ENCODE measurements around the gene PPFIA1.
"Not testable (repeated sequence)": the region's sequence is repeated elsewhere in the genome, so short reads cannot be mapped to it uniquely, and the experiment has no call there.

The PPFIA1 gene

DNA sequence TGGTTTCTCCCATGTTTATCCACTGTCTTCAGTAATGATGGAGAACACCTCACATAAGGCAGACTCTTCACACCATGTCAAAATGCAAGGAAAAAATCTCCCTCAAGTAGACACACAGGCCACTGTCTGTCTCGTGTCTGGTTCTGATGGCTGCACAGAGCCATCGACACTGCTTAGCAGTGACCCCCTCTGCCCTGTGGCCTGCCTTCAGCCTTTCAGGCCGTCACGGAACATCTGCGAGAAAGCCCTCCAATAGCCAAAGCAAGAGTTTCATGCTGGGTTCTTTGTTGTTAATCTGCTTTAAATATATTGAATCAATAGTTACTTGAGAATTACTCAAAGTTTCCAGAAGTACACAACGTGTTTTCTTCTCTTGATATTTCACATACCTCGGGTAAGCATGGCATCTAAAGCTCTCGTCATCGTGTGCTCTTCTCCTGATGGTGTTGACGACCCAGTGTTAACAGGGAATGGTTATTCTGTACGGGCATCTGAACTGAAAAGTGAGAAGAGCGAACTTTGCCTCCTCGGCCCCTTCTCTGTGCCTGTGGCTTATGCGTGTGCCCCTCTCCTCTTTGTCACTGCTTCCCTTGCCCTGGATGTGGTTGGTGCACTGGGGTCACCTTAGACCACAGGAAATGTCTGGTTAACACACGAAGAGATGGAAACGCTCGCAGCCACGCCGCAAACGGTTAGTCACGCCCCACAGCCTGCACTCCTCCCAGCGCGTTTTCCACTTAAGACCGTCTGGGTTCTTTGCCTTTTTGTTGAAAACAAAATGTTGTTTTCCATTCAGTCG is 94.5 kb downstream of the PPFIA1 start:
- peak; percentile 35 for DNase-seq

DNA sequence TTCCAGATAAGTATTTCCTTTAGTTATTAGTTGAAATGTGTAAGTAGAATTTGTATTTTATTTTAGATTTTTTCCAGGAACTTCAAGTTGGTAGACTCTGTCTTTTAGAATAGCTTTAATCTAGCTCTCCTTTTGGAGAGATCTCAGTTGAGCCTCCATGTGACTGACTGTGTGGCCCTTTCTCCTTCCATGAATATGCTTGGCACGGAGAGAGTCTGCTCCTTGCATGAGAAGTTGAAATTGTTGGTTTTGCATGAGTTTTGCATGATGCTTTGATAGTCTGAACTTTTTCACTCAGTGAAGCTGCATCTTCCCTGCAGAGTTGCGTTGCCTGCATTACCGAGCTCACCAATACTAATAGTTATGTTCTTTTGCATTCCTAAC is 95.0 kb downstream of the PPFIA1 start:
- DNase-seq: no peak

DNA sequence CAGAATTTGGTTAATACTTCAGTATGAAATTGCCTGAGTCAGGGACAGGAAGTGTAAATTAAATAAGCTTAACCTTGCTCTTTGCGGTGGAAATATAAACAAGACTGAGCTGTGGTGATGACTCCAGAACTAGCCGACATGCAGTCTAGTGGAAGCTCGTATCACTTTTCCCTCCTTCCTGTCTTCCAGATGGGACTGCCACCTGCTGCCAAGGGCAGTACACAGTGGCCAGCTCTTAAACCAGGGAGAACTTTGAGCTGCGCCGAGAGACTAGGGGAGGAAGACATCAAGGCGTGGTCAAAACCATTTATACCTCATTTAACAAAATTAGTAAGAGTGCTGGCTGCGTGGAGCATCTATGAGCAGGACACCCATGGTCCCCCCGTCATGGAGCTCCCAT is 96.6 kb downstream of the PPFIA1 start:
- no peak for DNase-seq

DNA sequence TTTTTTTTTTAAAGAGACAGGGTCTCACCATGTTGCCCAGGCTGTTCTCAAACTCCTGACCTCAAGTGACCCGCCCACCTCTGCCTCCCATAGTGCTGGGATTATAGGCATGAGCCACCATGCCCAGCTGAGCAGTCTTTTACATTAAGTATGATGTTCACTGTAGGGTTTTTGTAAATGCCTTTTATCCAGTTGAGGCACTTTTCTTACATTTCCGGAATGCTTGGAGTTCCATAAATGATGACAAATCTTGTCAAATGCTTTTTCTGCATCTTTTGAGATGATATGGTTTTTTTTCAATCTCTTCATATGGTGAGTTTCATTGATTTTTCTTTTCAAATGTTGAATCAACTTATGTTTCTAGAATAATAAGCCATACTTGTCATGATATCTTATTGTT is 98.5 kb downstream of the PPFIA1 start:
- no peak for DNase-seq

DNA sequence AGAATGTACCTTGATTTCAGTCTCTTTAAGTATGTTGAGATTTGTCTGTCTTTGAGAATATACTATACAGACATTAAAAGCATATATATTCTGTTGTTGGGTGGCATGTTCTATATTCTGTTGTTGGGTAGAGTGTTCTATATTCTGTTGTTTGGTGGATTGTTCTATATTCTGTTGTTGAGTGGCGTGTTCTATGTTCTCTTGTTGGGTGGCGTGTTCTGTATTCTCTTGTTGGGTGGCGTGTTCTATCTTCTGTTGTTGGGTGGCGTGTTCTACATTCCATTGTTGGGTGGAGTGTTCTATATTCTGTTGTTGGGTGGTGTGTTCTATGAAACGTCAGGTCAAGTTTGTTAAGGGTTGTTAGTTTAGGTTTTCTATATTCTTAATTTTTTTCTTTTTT is 100.8 kb downstream of the PPFIA1 start:
- DNase-seq: no peak

DNA sequence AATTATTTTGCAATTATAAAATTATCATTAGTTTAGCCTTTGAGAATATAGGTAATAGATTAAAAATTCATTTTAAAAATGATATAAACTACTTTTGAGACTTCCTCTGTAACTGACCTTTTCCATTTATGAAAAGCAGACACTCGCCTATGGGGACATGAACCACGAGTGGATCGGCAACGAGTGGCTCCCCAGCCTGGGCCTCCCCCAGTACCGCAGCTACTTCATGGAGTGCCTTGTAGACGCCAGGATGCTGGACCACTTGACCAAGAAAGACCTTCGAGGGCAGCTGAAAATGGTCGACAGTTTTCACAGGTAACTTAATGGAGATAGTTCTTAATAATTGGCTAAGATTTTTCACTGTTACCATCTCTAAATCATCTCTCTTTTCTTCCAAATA is 101.6 kb downstream of the PPFIA1 start:
- no peak for DNase-seq

DNA sequence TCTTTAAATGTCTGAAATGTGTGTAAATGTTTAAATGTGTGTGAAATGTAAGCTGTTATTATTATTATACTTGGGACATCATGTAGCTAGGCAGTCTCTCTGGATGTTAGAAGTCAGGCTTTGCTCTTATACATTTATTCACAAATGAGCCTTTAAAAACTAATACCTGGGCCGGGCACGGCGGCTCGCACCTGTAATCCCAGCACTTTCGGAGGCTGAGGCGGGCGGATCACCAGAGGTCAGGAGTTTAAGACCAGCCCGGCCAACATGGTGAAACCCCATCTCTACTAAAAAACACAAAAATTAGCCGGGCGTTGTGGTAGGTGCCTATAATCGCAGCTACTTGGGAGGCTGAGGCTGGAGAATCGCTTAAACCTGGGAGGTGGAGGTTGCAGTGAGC is 106.1 kb downstream of the PPFIA1 start:
- DNase-seq: no peak

DNA sequence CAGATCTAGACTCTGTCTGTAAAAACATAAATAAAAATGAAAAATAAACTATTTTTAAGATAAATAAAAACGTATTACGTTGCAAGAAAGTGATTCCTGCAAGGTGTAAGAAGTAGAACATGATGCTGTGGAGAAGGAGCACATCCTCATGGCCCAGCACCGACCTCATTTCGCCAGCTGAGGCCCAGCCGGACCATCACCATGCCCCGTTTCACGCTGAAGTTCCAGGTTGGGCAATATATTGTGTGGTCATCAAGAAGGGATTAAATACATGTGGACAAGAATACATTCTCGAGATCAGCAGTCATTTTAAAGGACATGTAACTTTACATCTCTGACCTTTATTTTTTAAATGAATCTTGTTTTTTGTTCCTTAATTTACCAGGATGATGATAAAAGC is 107.2 kb downstream of the PPFIA1 start:
- no peak for DNase-seq

DNA sequence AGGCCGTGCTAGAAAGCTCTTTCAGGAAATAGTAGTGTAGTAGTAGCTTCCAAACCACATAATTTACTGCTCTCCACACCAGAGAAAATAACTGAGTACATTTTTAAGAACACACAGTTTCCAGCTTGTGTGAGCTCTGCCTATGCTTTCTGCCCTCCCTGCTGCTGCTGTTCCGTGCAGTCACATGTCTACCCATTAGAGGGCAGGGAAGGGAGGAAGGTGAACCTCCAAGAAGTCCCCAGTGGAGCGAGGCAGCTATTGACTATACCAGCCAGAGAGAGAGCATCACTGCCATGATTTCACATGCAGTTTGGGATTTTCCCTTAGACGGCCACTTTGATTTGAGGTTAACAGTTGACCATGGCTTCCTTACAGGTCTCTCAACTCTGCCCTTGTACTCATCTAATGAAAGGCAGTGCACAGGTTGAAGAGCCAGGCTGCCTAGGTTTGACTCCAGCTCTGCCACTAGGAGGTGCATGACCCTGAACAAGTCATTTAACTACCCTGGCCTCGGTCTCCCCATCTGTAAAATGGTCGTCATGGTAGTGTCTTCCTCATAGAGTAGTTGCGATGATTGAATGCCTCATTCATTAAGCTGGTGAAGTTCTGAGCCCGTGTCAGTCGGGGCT is 108.1 kb downstream of the PPFIA1 start:
- DNase-seq: no peak

DNA sequence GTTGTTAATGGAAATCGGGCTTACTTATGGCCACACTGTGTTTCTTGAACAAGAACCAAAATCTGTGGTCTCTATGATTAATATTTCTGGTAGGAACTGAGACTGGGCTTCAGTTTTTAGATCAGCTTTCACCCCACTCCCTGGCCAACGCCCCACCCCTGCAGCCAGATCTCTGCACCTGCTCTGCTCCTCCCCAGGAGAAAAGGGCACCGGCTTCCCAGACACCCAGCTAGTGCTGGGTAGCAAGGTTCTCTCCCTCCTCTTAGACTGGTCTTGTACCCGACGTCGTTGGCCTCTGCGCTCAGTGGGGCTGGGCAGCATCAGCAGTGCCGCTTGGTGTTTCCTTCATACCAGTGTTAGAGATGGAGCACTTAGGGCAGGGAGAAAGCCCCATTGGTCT is 110.9 kb downstream of the PPFIA1 start:
- no peak for DNase-seq

DNA sequence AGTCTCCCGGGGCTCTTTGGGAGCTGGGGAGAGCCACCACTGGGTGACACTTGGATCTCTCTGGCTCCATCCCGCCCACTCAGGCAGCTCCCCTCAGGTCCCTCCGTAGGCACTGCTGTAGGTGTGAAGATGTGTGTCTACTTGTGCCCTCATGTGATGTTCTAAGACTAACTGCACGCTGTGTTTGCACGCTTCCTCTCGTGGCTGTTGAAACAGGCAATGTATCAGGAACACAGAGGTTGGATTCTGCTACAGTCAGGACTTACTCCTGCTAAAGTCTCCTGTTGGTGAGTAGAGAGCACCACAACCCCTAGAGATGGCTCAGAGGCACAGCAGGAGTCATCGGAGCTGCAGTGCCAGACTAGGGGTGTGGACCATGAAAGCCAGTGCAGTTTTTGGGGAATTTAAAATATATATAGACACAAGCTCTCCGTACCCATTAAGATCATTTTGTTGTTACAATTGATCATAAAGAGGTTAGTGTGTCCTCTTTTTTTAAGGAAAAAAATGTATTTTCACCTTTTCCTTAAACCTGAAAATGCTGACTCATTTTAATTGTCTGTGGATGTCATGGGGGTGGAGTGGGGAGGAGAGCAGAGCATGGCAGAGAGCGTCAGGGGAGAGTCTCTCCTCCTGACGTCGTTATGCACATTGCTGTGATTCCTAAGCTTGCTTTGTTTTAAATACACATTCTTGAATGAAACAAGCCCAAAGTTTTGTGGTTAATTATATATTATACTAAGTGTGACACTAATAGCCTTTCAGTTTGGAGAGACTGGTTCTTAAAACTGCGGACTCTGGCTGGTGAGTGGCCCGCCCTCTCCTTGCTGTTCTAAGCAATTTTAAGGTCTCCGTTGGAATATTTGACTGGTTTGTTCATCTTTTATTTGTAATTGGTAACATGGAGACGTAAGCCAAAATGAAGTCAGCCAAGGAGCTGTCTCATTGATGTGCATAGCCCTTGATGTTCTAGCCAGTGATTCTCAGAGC is 111.7 kb downstream of the PPFIA1 start:
- no peak for DNase-seq

DNA sequence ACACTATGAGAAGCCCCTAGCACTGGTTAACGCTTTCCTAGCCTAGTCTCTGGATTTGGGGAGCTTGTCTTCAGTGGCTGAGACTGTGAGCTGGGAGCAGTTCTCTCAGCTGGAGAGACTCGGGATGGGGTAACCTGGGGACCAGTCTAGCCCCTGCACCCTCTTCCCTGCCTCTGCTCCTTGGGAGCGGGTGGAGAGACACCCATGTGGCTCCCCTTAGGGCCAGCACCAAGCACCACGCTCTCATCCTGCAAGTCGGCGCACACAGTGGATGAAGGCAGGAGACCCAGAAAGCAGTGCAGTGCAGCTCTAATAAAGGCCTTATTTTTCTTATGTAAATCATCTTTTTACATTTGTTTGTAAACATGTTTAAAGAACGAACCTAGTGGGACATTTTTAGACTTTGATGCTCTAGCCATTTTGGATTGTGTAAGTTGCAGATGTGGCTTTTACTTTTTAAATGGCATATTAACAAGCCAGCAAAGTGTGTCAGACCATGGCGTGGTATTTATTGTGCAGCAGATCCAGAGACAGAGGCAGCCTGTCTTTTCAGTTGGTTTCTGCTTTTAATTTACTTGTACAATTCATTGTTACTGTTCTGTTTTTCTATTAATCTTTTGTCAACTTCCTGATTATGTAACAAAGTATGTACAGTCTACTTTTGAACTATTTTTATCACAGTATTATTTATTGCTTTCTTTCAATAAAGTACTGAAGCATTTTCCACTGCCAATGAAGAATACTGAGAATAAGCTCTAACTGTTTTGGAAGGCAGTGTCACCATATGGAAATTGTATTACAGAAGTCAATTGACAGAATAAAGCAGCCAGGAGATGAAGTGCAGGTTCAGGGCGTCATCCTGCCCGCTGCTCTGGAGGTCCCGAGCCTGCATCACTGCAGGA is 113.4 kb downstream of the PPFIA1 start:
- DNase-seq: no peak

DNA sequence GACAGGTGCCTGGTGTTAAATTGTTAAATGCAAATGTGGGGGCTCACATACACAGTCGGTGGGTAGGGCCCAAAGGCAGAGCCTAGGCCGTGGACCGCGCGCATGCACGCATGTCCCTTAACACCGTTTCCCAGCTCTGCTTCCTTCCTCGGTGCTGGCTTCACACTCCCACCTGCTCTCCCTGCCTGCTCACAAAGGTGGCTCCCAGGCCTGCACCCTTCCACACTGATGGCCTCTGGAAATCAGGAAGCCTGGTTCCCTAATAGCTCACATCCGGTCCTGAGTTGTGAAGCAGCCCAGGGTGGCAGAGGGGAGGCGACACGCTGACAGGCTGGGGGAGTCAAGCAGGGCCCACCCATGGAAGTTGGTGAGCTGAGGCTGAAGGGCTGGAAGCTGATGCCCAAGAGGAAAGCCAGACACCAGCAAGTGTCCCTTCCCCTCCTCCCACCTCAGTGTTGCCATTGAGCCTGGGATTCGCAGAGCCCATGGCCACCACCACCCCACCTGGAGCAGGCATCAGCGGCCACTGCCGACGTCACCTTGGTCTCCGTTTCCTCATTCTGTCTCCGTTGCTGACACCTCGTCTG is 114.2 kb downstream of the PPFIA1 start:
- DNase-seq: no peak

DNA sequence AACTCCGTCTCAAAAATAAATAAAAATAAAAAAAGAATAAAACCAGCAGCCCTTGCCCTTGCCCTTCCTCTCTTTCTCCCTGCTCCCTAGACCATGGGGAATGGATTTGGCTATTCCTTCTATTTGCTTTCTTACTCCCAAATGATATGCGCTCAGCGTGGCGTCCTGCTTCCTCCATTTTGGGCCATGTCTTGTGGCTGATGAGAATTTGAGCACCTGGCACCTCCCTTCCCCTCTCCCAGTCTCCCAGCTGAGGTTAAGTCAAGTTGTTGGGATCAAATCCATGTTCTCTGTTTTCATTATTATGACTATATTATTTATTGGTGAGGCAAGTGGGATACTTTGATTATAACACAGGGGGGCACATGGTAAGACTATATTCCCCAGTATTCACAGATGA is 117.1 kb downstream of the PPFIA1 start:
- no peak for DNase-seq

DNA sequence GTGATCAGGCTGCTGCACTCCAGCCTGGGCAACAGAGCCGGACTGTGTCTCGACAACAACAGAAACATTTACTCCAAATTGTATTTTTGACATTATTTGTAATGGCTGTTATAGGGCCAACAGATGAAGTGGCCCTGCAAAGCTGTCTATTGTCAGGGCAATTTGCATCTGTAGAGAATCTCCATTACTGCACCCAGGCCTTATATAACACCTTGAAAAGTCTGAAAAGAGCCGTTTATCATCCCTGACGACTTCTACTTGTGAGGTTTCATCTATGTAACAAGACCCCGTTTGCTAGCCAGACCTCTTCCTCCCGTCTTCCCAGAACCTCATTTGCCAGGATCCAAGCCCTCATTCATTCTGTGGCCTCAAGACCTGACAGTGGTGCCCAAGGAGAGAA is 118.7 kb downstream of the PPFIA1 start:
- DNase-seq: no peak

DNA sequence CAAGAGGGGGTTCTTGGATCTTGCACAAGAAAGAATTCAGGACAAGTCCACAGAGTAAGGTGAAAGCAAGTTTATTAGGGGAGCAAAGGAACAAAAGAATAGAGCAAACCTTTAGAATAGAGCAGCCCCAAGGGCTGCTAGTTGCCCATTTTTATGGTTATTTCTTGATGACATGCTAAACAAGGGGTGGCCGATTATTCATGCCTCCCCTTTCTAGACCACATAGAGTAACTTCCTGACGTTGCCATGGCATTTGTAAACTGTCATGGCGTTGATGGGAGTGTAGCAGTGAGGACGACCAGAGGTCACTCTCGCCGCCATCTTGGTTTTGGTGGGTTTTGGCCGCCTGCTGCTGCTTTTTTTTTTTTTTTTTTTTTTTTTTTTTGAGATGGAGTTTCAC is 120.4 kb downstream of the PPFIA1 start:
- DNase-seq: not testable (repeated sequence)

DNA sequence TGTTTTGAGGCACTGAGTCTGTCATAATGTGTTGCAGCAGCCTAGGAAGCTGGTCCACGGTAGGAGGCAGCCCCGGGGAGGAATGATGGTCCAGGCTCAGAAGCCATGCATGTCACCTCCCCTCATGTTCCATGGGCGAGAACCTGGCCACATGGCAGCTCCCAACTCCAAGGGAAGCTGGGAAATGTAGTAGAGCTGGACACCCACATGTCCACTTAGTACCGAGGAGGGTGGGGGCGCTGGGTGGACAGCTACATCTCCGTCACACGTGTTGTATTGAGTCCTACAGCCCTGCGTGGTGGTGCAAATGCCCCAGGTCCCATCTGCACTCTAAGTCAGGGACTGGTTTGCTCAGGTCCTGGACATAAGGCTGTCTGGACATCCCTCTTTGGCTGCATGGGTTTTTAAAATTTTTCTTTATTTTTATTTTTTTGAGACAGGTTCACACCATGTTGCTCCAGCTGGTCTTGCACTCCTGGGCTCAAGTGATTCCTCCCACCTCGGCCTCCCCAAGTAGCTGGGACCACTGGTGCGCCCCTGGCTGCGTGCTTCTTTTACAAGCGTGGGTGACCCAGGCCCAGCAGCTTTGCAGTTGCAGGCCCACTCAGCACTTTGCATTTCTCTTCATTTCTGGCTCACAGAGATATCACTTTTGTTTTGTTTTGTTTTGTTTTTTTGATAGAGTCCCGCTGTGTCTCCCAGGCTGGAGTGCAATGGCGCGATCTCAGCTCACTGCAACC is 123.9 kb downstream of the PPFIA1 start:
- no peak for DNase-seq

DNA sequence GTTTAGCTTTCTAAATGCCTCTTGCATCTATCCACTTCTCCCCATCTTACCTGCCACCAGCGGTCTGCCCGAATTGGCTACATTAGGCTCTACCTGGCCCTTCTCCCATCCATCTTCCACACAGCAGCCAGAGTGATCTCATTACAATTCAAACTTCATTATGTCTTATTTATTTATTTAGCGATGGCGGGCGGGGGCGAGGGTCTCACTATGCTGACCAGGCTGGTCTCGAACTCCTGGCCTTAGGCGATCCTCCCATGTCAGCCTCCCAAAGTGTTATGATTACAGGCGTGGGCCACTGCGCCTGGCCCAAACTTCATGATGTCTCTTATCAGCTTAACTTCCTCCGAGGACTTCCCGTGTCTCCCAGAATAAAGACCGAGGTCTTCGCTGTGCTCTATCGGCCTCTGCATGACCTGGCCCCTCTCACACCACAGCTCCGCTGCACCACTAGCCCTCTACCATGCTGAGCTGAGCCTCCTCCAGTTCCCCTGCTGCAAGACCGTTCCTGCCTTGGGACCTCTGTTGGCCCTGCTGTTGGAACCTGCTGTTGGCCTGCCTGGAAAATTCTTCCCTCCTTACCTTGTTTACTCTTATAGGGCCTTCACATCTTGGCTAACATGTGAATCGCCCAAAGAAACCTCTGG is 127.0 kb downstream of the PPFIA1 start:
- no peak for DNase-seq

DNA sequence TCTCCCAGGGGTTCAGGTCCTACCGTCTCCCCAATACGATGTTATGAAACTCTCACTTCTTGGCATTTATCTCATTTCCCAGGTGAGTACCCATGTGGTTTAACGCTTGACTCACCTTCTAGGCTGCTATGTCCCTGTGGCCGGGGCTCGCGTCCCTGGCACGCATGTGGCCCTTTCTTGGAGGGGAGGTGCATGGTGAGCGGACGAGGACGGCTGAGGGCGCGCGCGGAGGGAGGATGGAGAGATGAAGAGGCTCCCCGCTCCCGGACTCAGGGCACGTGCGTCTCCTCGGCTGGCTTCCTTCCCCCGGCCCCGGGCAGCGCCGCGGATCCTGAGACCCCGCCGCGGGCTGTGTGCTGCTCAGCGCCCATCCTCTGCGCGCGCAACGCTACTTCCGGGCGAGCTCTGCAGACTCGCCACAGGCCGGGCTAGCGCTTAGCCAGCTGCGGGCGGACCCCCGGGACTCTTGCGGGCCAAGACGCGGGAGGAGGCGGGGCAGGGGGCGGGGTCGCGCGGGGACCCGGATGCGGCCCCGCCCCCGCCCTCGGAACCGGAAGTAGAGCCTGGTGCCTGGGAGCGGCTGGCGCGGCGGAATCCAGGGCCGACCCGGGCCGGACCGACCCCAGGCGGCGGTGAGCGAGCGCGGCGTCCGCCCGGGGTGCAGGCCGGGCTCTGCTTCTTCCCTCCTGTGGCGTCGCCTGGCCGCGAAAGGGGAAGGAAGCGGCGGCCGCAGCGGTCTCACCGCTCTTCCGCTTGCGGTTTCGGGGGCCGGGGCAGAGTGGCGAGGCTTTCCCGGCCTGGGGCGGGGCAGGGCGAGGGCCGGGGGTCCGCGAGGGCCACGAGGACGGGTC is 127.7 kb downstream of the PPFIA1 start, which contains the start of gene CTTN:
Gene CTTN, plus strand, starts transcription at position 547 of the 851 bp plus-strand sequence. CDS start 8,769 bp downstream, outside the sequence.
- DNase-seq: peak; percentile 42

Data from activated CD4-positive, alpha-beta T cell treated with anti-CD3 and anti-CD28 coated beads for 1 hour (primary cell).